ENCODE data around the gene PDE4D.

DNA sequence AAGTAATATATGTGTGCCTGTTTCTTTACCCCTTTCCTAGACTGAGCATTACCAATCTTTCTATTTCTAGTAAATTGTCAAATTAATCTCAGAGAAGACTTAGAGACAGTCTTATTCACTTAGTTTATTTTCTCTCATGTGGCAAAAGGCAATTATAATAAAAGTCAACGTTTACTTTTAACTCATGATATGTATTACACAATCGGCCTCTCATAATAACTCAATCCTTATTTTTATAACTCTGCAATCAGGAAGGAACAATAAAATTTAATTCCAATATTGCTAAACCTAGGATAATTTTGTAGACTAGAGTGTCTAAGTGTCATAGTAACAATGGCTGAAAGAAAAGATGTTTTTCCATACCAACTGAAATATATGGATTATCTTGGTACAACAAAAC, 214.6 kb downstream of the PDE4D start:
- TF ChIP-seq, protein P1, sequence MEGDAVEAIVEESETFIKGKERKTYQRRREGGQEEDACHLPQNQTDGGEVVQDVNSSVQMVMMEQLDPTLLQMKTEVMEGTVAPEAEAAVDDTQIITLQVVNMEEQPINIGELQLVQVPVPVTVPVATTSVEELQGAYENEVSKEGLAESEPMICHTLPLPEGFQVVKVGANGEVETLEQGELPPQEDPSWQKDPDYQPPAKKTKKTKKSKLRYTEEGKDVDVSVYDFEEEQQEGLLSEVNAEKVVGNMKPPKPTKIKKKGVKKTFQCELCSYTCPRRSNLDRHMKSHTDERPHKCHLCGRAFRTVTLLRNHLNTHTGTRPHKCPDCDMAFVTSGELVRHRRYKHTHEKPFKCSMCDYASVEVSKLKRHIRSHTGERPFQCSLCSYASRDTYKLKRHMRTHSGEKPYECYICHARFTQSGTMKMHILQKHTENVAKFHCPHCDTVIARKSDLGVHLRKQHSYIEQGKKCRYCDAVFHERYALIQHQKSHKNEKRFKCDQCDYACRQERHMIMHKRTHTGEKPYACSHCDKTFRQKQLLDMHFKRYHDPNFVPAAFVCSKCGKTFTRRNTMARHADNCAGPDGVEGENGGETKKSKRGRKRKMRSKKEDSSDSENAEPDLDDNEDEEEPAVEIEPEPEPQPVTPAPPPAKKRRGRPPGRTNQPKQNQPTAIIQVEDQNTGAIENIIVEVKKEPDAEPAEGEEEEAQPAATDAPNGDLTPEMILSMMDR (conservative IDR thresholded peaks at IDR 0.05; ENCODE audit: low read depth, low read length) = no peak
- TF ChIP-seq EZH2 (IDR thresholded peaks at IDR 0.05; ENCODE audit: borderline replicate concordance, low read depth, low read length, poor library complexity, severe bottlenecking) = no peak
